ENCODE data around the gene SLC27A5. TPM values are rescaled to one million over a fixed set of nuclear protein-coding genes. Genes with fewer than 3 reads are reported as not detected.
A peak's percentile ranks its signal among the peaks of the same experiment; 100 is the strongest.
"Not testable (repeated sequence)": the region's sequence is repeated elsewhere in the genome, so short reads cannot be mapped to it uniquely, and the experiment has no call there.

Gene SLC27A5
- total and polyA plus RNA-seq, 2 experiments from 2014 or later = 16.2 to 35.5 TPM

- H3K4me3 Mint-ChIP-seq = peak overlapping the region; percentile 82
- peaks cover 48% of the 10 kb centered on the region for H3K9me3 Mint-ChIP-seq
- H3K4me3 ChIP-seq = peak overlapping the region; percentile 77
- peak overlapping the region; percentile 90 for H3K4me2 ChIP-seq
- DNase-seq (ENCODE audit: low spot score) (no peak), ATAC-seq (peak; percentile 54)
- no peaks in the 10 kb centered on the region; the same call in 1 of the 2 replicates for H3K36me3 ChIP-seq (ENCODE audit: insufficient read depth)
- peaks cover 20% of the 10 kb centered on the region for H3K27me3 ChIP-seq (ENCODE audit: insufficient read depth)
- peaks cover 5% of the 10 kb centered on the region; the same call in 2 of the 3 replicates for H3K4me1 Mint-ChIP-seq
- no peaks in the 10 kb centered on the region for H4K20me1 ChIP-seq (replicated peaks; ENCODE audit: insufficient read depth)
- peaks cover 29% of the 10 kb centered on the region for H3K27me3 Mint-ChIP-seq (ENCODE audit: insufficient read depth, low read depth, poor library complexity)
- no peak overlapping the region for H3K27ac Mint-ChIP-seq
- H3K36me3 Mint-ChIP-seq (ENCODE audit: low read depth) = peaks cover 21% of the 10 kb centered on the region
- H3K4me1 ChIP-seq (ENCODE audit: insufficient read depth) = no peaks in the 10 kb centered on the region; the same call in 1 of the 2 replicates
- no peak for TF ChIP-seq REST (IDR thresholded peaks at IDR 0.05; ENCODE audit: unreplicated experiment)
- TF ChIP-seq EZH2 (IDR thresholded peaks at IDR 0.05; ENCODE audit: low read depth, unreplicated experiment) = no peak
- no peak for TF ChIP-seq ZNF462 (CRISPR knock-in tag; IDR thresholded peaks at IDR 0.05)
- TF ChIP-seq JUNB (IDR thresholded peaks at IDR 0.05; ENCODE audit: unreplicated experiment) = no peak
- TF ChIP-seq STAT1 (IDR thresholded peaks at IDR 0.05; ENCODE audit: unreplicated experiment) = no peak
- TF ChIP-seq ZNF114 (CRISPR knock-in tag; IDR thresholded peaks at IDR 0.05) = no peak
- no peak for TF ChIP-seq CTCF (conservative IDR thresholded peaks at IDR 0.05; ENCODE audit: low read depth in 2 of 2)
- no peak for TF ChIP-seq CREB1 (CRISPR knock-in tag; IDR thresholded peaks at IDR 0.05; ENCODE audit: low read depth)
- no peak for TF ChIP-seq NANOG (IDR thresholded peaks at IDR 0.05; ENCODE audit: borderline replicate concordance)
- peak overlapping the region; percentile 99 for H2AFZ ChIP-seq
- no peaks in the 10 kb centered on the region for H3K79me2 ChIP-seq (replicated peaks; ENCODE audit: insufficient read depth)
- 0 out of 2 replicates have a peak, but pooled peaks cover 3% of the 10 kb centered on the region for H3F3A ChIP-seq (replicated peaks; ENCODE audit: low read depth)
- no peak overlapping the region for H3K27ac ChIP-seq (ENCODE audit: low read depth)
- H3K9me2 ChIP-seq (ENCODE audit: insufficient read depth) = 0 out of 2 replicates have a peak, but pooled peaks cover 6% of the 10 kb centered on the region
Observed at GRCh38 chr19:58450856-58451357, 60.9 kb downstream of the SLC27A5 start.

GRCh38 chr19:58449980-58450379 lies 61.8 kb downstream of the SLC27A5 start:
- not testable (repeated sequence) for H3F3A ChIP-seq (replicated peaks; ENCODE audit: low read depth); H3K4me1 Mint-ChIP-seq; H3K27ac ChIP-seq (ENCODE audit: low read depth); H4K20me1 ChIP-seq (replicated peaks; ENCODE audit: insufficient read depth); H2AFZ ChIP-seq; H3K4me3 ChIP-seq; ATAC-seq; H3K4me1 ChIP-seq (ENCODE audit: insufficient read depth); H3K36me3 ChIP-seq (ENCODE audit: insufficient read depth); H3K79me2 ChIP-seq (replicated peaks; ENCODE audit: insufficient read depth); H3K27ac Mint-ChIP-seq; DNase-seq (ENCODE audit: low spot score); H3K4me2 ChIP-seq; H3K9me2 ChIP-seq (ENCODE audit: insufficient read depth); H3K4me3 Mint-ChIP-seq
- peaks cover 20% of the 10 kb centered on the region for H3K27me3 ChIP-seq (ENCODE audit: insufficient read depth)
- Mint-ChIP-seq H3K9me3 (peaks cover 48% of the 10 kb centered on the region), H3K27me3 (ENCODE audit: insufficient read depth, low read depth, poor library complexity) (peaks cover 29% of the 10 kb centered on the region), H3K36me3 (ENCODE audit: low read depth) (peaks cover 21% of the 10 kb centered on the region)

All from GM23338 (cell line).